K562 (cell line): ENCODE results near the gene TNFAIP8L1. TPM values are rescaled to one million over a fixed set of nuclear protein-coding genes. Genes with fewer than 3 reads are reported as not detected.

Experiments
- ATF1 ChIP-seq, 2 experiments: fragments of 450-650 bp in 1 of 2; IDR thresholded peaks; 2 replicates each; pipeline ENCODE4 v1.6.1; 2016; ENCODE audit warnings: missing compliant biosample characterization in 1 of 2, missing genetic modification characterization in 1 of 2
- BRF2 ChIP-seq: IDR thresholded peaks from 3 replicates; pipeline ENCODE4 v1.6.1; 2011; ENCODE audit warnings: borderline replicate concordance, mild to moderate bottlenecking; ENCODE audit not compliant: insufficient read length, insufficient read depth
- E2F3 ChIP-seq: fragments of 250-450 bp; sonication (Bioruptor Pico); IDR thresholded peaks from 2 replicates; pipeline ENCODE4 v1.4.0; 2020; ENCODE audit warnings: mild to moderate bottlenecking
- JUND ChIP-seq, 2 experiments: IDR thresholded peaks; 2 replicates in 1 of 2; 3 replicates in 1 of 2; pipeline ENCODE4 v1.6.1; 2011; ENCODE audit warnings: borderline replicate concordance in 2 of 2, low read depth in 2 of 2, low read length in 2 of 2, improper control_type of control experiment in 1 of 2, missing biosample characterization in 1 of 2, missing genetic modification characterization in 1 of 2, missing genetic modification reagents in 1 of 2
- KDM5B ChIP-seq: fragments of 200-600 bp; sonication (generic); IDR thresholded peaks from 2 replicates; pipeline ENCODE4 v1.6.1; 2012; ENCODE audit warnings: low read depth, mild to moderate bottlenecking, moderate library complexity, low read length, control low read depth, inconsistent platforms; ENCODE audit not compliant: insufficient replicate concordance
- KLF1 ChIP-seq: fragments of 450-650 bp; IDR thresholded peaks from 2 replicates; pipeline ENCODE4 v1.6.1; 2016; ENCODE audit warnings: missing genetic modification characterization, missing compliant biosample characterization
- MBD2 ChIP-seq: sonication (generic); IDR thresholded peaks from 2 replicates; pipeline ENCODE4 v1.6.1; 2016; ENCODE audit warnings: low read depth, borderline replicate concordance
- MED1 ChIP-seq: sonication (generic); formaldehyde crosslinking; IDR thresholded peaks from 2 replicates; pipeline ENCODE4 v1.8.1; 2023; ENCODE audit warnings: missing genetic modification reagents, borderline replicate concordance
- PTTG1 ChIP-seq: fragments of 450-650 bp; IDR thresholded peaks from 2 replicates; pipeline ENCODE4 v1.6.1; 2016; ENCODE audit warnings: low read depth, mild to moderate bottlenecking, missing genetic modification characterization, missing compliant biosample characterization
- SREBF1 ChIP-seq: fragments of 150-350 bp; IDR thresholded peaks from 2 replicates; pipeline ENCODE4 v1.6.1; 2014; ENCODE audit warnings: antibody characterized with exemption, low read depth, low read length, borderline replicate concordance
- TAL1 ChIP-seq: fragments of 450-650 bp; IDR thresholded peaks from 2 replicates; pipeline ENCODE4 v1.6.1; 2016; ENCODE audit warnings: mild to moderate bottlenecking
- TBP ChIP-seq: optimal IDR thresholded peaks from 2 replicates; pipeline ENCODE3; 2011; ENCODE audit warnings: low read depth, low read length, improper control_type of control experiment
- TEAD1 ChIP-seq, 2 experiments: fragments of 450-650 bp in 1 of 2; sonication (generic) in 1 of 2; formaldehyde crosslinking; IDR thresholded peaks; 2 replicates each; pipeline versions ENCODE4 v1.4.0 to v1.8.0; 2020 to 2022; ENCODE audit warnings: mild to moderate bottlenecking in 2 of 2, missing genetic modification reagents in 1 of 2
- TEAD4 ChIP-seq, 2 experiments: sonication (generic) in 1 of 2; formaldehyde crosslinking in 1 of 2; IDR thresholded peaks; 2 replicates each; pipeline versions ENCODE4 v1.6.1 to v1.8.0; 2012 to 2022; ENCODE audit warnings: borderline replicate concordance in 1 of 2, inconsistent platforms in 1 of 2, low read length in 1 of 2, mild to moderate bottlenecking in 1 of 2, missing genetic modification reagents in 1 of 2
- TFE3 ChIP-seq: fragments of 450-650 bp; formaldehyde crosslinking; IDR thresholded peaks from 2 replicates; pipeline ENCODE4 v1.4.0; 2020; ENCODE audit warnings: mild to moderate bottlenecking, mixed read lengths
- TRIM28 ChIP-seq: fragments of 450-650 bp; IDR thresholded peaks from 2 replicates; pipeline ENCODE4 v1.6.1; 2017
- TSC22D4 ChIP-seq: fragments of 450-650 bp; IDR thresholded peaks from 2 replicates; pipeline ENCODE4 v1.6.1; 2016; ENCODE audit warnings: missing genetic modification characterization, missing biosample characterization, control low read depth
- ZBTB17 ChIP-seq: fragments of 450-650 bp; formaldehyde crosslinking; IDR thresholded peaks from 2 replicates; pipeline ENCODE4 v1.4.0; 2020; ENCODE audit warnings: mild to moderate bottlenecking
- ZBTB8A ChIP-seq: fragments of 450-650 bp; IDR thresholded peaks from 2 replicates; pipeline ENCODE4 v1.6.1; 2018; ENCODE audit warnings: mild to moderate bottlenecking, moderate library complexity; ENCODE audit not compliant: partially characterized antibody
- ZNF184 ChIP-seq: sonication (generic); formaldehyde crosslinking; IDR thresholded peaks from 2 replicates; pipeline ENCODE4 v1.5.0; 2020; ENCODE audit warnings: missing genetic modification reagents
- ZNF23 ChIP-seq: fragments of 250-450 bp; sonication (Bioruptor Pico); IDR thresholded peaks from 2 replicates; pipeline ENCODE4 v1.4.0; 2020; ENCODE audit warnings: mild to moderate bottlenecking
- ZNF518B ChIP-seq: fragments of 250-450 bp; sonication (Bioruptor Pico); IDR thresholded peaks from 2 replicates; pipeline ENCODE4 v1.5.0; 2021; ENCODE audit warnings: mild to moderate bottlenecking, moderate library complexity
- polyA plus RNA-seq, 8 experiments: library from polyadenylated mRNA; depleted of rRNA in 4 of 8; stranded (reverse) in 5 of 8; unstranded in 3 of 8; fragments of >200 nt; fragmentation: Nextera tagmentation in 2 of 8; fragmentation: Illumina TruSeq in 1 of 8; extraction: Ambion mirVana in 2 of 8; extraction: Trizol in 1 of 8; gene quantifications; 2 replicates each; pipeline versions ENCODE4 v1.2.1 to v1.2.3, GENCODE V29; 2011 to 2014; ENCODE audit warnings: inconsistent platforms in 1 of 8, missing spikeins in 1 of 8
- total RNA-seq, 7 experiments: library from RNA; depleted of rRNA in 6 of 7; stranded (reverse); fragments of >200 nt in 6 of 7; fragmentation: Illumina TruSeq in 2 of 7; extraction: Trizol in 2 of 7; gene quantifications; 2 replicates each; pipeline versions ENCODE4 v1.2.1 to v1.2.3, GENCODE V29; 2011 to 2021; ENCODE audit warnings: low replicate concordance in 1 of 7

TNFAIP8L1 gene
- total and polyA plus RNA-seq, 9 of the 15 experiments (the other 6 are each of a cell fraction or from before 2014, with no cell fraction given) = 0.69 to 9.3 (median 4.9) TPM

- no peak for TF ChIP-seq ZBTB8A
- no peak for TF ChIP-seq KLF1 (tag)
- no peak for TF ChIP-seq ZNF184 (CRISPR knock-in tag)
- no peak for TF ChIP-seq TSC22D4 (tag)
- no peak for TF ChIP-seq TEAD1 (CRISPR knock-in tag; IDR thresholded peaks at IDR 0.05)
- no peak for TF ChIP-seq BRF2
- no peak for TF ChIP-seq E2F3
- TF ChIP-seq PTTG1 (tag) = no peak
- no peak for TF ChIP-seq SREBF1
- TF ChIP-seq ZNF23 = no peak
- TF ChIP-seq ZNF518B (CRISPR knock-in tag) = no peak
- TF ChIP-seq MBD2 = no peak
- no peak for TF ChIP-seq TRIM28
- no peak for TF ChIP-seq TFE3 (CRISPR knock-in tag)
- TF ChIP-seq TEAD4 (IDR thresholded peaks at IDR 0.05; ENCODE audit: low read length) = peak; percentile 35
- no peak for TF ChIP-seq TEAD4 (CRISPR knock-in tag; IDR thresholded peaks at IDR 0.05; ENCODE audit: borderline replicate concordance)
- no peak for TF ChIP-seq TBP
- TF ChIP-seq JUND (IDR thresholded peaks at IDR 0.05; ENCODE audit: borderline replicate concordance, low read depth, low read length) = 0 out of 2 replicates have a peak, but pooled peaks have one; percentile 27
- no peak; the same call in 2 of the 3 replicates for TF ChIP-seq JUND (tag; IDR thresholded peaks at IDR 0.05; ENCODE audit: borderline replicate concordance, low read depth, low read length)
- TF ChIP-seq ATF1 (CRISPR knock-in tag; IDR thresholded peaks at IDR 0.05) = no peak
- TF ChIP-seq ATF1 (tag; IDR thresholded peaks at IDR 0.05) = 0 out of 2 replicates have a peak, but pooled peaks have one; percentile 11
- TF ChIP-seq ZBTB17 (CRISPR knock-in tag) = no peak
- peak; percentile 4; the same call in 1 of the 2 replicates for TF ChIP-seq TAL1
- TF ChIP-seq KDM5B = no peak
- TF ChIP-seq MED1 (CRISPR knock-in tag) = no peak
These were observed 16.5 kb upstream of the TNFAIP8L1 start (continued) for GRCh38 chr19:4622695-4623421.
